K562 (cell line): ENCODE data around the gene ITPR2. TPM values are rescaled to one million over a fixed set of nuclear protein-coding genes. Genes with fewer than 3 reads are reported as not detected.

Experiments used
- ATAC-seq: fragments of 200-7000 bp; cut with Tn5 transposase; 3 replicates; pipeline ENCODE4 v1.9.1; 2020; ENCODE audit warnings: moderate library complexity
- BruUV-seq: library from RNA; stranded (reverse); fragments of 400-500 nt; replicated peaks from 2 replicates; lab custom pipeline; 2021; lab: Mats Ljungman, UMichigan
- CTCF ChIA-PET: fragments of 300-600 bp; formaldehyde crosslinking; extraction: SDS; loops from one replicate; lab custom pipeline; 2021; ENCODE audit warnings: low intra/inter-chr PET ratio; lab: Yijun Ruan, JAX
- POLR2A ChIA-PET: fragments of 300-600, 350-650 bp; sonication (Branson Sonifier 250); formaldehyde crosslinking; extraction: SDS; loops from one replicate; lab custom pipeline; 2021; ENCODE audit warnings: antibody characterized with exemption, inconsistent platforms; lab: Yijun Ruan, JAX
- DNase-seq, 4 experiments: peaks; one replicate each; pipeline versions ENCODE4 v3.0.0 to v3.0.0-alpha.2; 2011 to 2018; ENCODE audit warnings: low spot score in 3 of 4, mixed read lengths in 3 of 4; ENCODE audit errors: extremely low read depth in 1 of 4
- FAIRE-seq: peaks from 2 replicates; lab custom pipeline; 2011; peaks lifted over from hg19 to GRCh38; lab: Jason Lieb, UNC
- H2AFZ ChIP-seq: 2 replicates; pipeline ENCODE4 v1.6.0; 2011; ENCODE audit warnings: low read depth, low read length, control low read depth, inconsistent platforms
- H3K27ac ChIP-seq: fragments of 200-600 bp; 3 replicates; pipeline ENCODE4 v1.8.0; 2011; ENCODE audit warnings: low read depth, mild to moderate bottlenecking, control low read depth, inconsistent platforms, low read length, moderate library complexity, mixed read lengths; ENCODE audit errors: extremely low read depth
- H3K27me3 ChIP-seq, 2 experiments: fragments of 300-600 bp in 1 of 2; 2 replicates in 1 of 2; 3 replicates in 1 of 2; pipeline versions ENCODE4 v1.6.0 to v1.8.0; 2011; ENCODE audit warnings: inconsistent platforms in 2 of 2, low read length in 2 of 2, mild to moderate bottlenecking in 1 of 2, mixed read lengths in 1 of 2, moderate library complexity in 1 of 2; ENCODE audit not compliant: control insufficient read depth in 2 of 2, insufficient read depth in 2 of 2
- H3K36me3 ChIP-seq: fragments of 300-600 bp; 3 replicates; pipeline ENCODE4 v1.8.0; 2011; ENCODE audit warnings: mild to moderate bottlenecking, low read length, inconsistent platforms; ENCODE audit not compliant: control insufficient read depth, insufficient read depth
- H3K4me1 ChIP-seq, 2 experiments: fragments of 200-600 bp in 1 of 2; replicated peaks in 1 of 2; 2 replicates in 1 of 2; 3 replicates in 1 of 2; pipeline versions ENCODE4 v1.5.1 to v1.8.0; 2011; ENCODE audit warnings: inconsistent platforms in 2 of 2, low read length in 2 of 2, mild to moderate bottlenecking in 1 of 2, mixed read lengths in 1 of 2, moderate library complexity in 1 of 2; ENCODE audit not compliant: control insufficient read depth in 2 of 2, insufficient read depth in 2 of 2
- H3K4me2 ChIP-seq: 2 replicates; pipeline ENCODE4 v1.6.1; 2011; ENCODE audit warnings: low read length, control low read depth, inconsistent platforms, mixed read lengths; ENCODE audit not compliant: insufficient read depth
- H3K4me3 ChIP-seq: fragments of 200-600 bp; sonication (generic), shearing (Covaris generic); 2 replicates; pipeline ENCODE4 v1.5.1; 2016; ENCODE audit warnings: control low read depth, inconsistent platforms
- H3K79me2 ChIP-seq: fragments of 200-600 bp; 3 replicates; pipeline ENCODE4 v1.8.0; 2011; ENCODE audit warnings: low read length, inconsistent platforms; ENCODE audit not compliant: control insufficient read depth, insufficient read depth
- H3K9ac ChIP-seq, 2 experiments: 2 replicates each; pipeline versions ENCODE4 v1.6.0 to v1.6.1; 2011; ENCODE audit warnings: low read depth in 2 of 2, low read length in 2 of 2, control low read depth in 1 of 2, inconsistent platforms in 1 of 2, mild to moderate bottlenecking in 1 of 2, mixed read lengths in 1 of 2; ENCODE audit not compliant: insufficient read depth in 1 of 2
- H3K9me1 ChIP-seq: one replicate; pipeline ENCODE4 v1.6.0; 2011; ENCODE audit warnings: inconsistent platforms, mild to moderate bottlenecking, low read length, moderate library complexity; ENCODE audit not compliant: control insufficient read depth, insufficient read depth
- H3K9me3 ChIP-seq: replicated peaks from 2 replicates; pipeline ENCODE4 v1.5.1; 2011; ENCODE audit warnings: low read depth, low read length, inconsistent platforms; ENCODE audit not compliant: control insufficient read depth, insufficient read depth
- H4K20me1 ChIP-seq: replicated peaks from 2 replicates; pipeline ENCODE4 v1.6.1; 2011; ENCODE audit warnings: low read length, inconsistent platforms, mixed read lengths; ENCODE audit not compliant: control insufficient read depth, insufficient read depth
- CC2D1A ChIP-seq: fragments of 450-650 bp; IDR thresholded peaks from 2 replicates; pipeline ENCODE4 v1.6.1; 2017; ENCODE audit warnings: mild to moderate bottlenecking
- FOXA1 ChIP-seq: fragments of 450-650 bp; IDR thresholded peaks from 2 replicates; pipeline ENCODE4 v1.6.1; 2016; ENCODE audit warnings: mild to moderate bottlenecking, borderline replicate concordance
- HDAC2 ChIP-seq: fragments of 450-650 bp; IDR thresholded peaks from 2 replicates; pipeline ENCODE4 v1.6.1; 2016; ENCODE audit warnings: mild to moderate bottlenecking
- NFXL1 ChIP-seq: fragments of 450-650 bp; formaldehyde crosslinking; IDR thresholded peaks from 2 replicates; pipeline ENCODE4 v1.4.0; 2021; ENCODE audit warnings: mild to moderate bottlenecking
- NR1H2 ChIP-seq: sonication (generic); formaldehyde crosslinking; IDR thresholded peaks from 2 replicates; pipeline ENCODE4 v1.4.0; 2020; ENCODE audit warnings: mild to moderate bottlenecking, missing genetic modification reagents
- SAFB ChIP-seq: fragments of 200-400 bp; formaldehyde crosslinking; IDR thresholded peaks from 2 replicates; pipeline ENCODE4 v1.6.1; 2017; ENCODE audit warnings: low read depth, low read length, borderline replicate concordance
- SREBF1 ChIP-seq: fragments of 150-350 bp; IDR thresholded peaks from 2 replicates; pipeline ENCODE4 v1.6.1; 2014; ENCODE audit warnings: antibody characterized with exemption, low read depth, low read length, borderline replicate concordance
- SRSF9 ChIP-seq: fragments of 200-400 bp; formaldehyde crosslinking; IDR thresholded peaks from 2 replicates; pipeline ENCODE4 v1.6.1; 2017; ENCODE audit warnings: low read depth, low read length, borderline replicate concordance
- ZNF217 ChIP-seq: sonication (generic); formaldehyde crosslinking; IDR thresholded peaks from 2 replicates; pipeline ENCODE4 v1.8.0; 2022; ENCODE audit warnings: mild to moderate bottlenecking, missing genetic modification reagents
- ZNF3 ChIP-seq: fragments of 250-450 bp; sonication (Bioruptor Pico); IDR thresholded peaks from 2 replicates; pipeline ENCODE4 v1.5.0; 2021; ENCODE audit warnings: mild to moderate bottlenecking, moderate library complexity
- WGBS: fragments of 100-300 bp; shearing (Covaris generic); methylation state at CpG from one replicate; pipeline ENCODE4 v1.1.6; 2016; ENCODE audit warnings: low coverage, mixed read lengths; ENCODE audit not compliant: insufficient coverage; ENCODE audit errors: missing lambda C conversion rate; 5-methylcytosine and 5-hydroxymethylcytosine counted together
- in situ Hi-C: fragments of 300-500 bp; cut with MboI; formaldehyde crosslinking; loops from 4 replicates; pipeline ENCODE4 v1.15.0; 2018; ENCODE audit warnings: inconsistent platforms, mixed read lengths
- intact Hi-C: fragments of 100-400 bp; cut with micrococcal nuclease; formaldehyde crosslinking; loops from 2 replicates; pipeline ENCODE4 v1.14.2; 2022
- polyA plus RNA-seq, 8 experiments: library from polyadenylated mRNA; depleted of rRNA in 4 of 8; stranded (reverse) in 5 of 8; unstranded in 3 of 8; fragments of >200 nt; fragmentation: Nextera tagmentation in 2 of 8; fragmentation: Illumina TruSeq in 1 of 8; extraction: Ambion mirVana in 2 of 8; extraction: Trizol in 1 of 8; gene quantifications; 2 replicates each; pipeline versions ENCODE4 v1.2.1 to v1.2.3, GENCODE V29; 2011 to 2014; ENCODE audit warnings: inconsistent platforms in 1 of 8, missing spikeins in 1 of 8
- total RNA-seq, 7 experiments: library from RNA; depleted of rRNA in 6 of 7; stranded (reverse); fragments of >200 nt in 6 of 7; fragmentation: Illumina TruSeq in 2 of 7; extraction: Trizol in 2 of 7; gene quantifications; 2 replicates each; pipeline versions ENCODE4 v1.2.1 to v1.2.3, GENCODE V29; 2011 to 2021; ENCODE audit warnings: low replicate concordance in 1 of 7
- TF ChIP-seq, protein P1 (sequence below): fragments of 250-450 bp; sonication (Bioruptor Pico); IDR thresholded peaks from 2 replicates; pipeline ENCODE4 v1.5.0; 2021; ENCODE audit warnings: mild to moderate bottlenecking, moderate library complexity
- TF ChIP-seq, protein P2 (sequence below), 2 experiments: fragments of 450-650 bp; IDR thresholded peaks; 2 replicates each; pipeline ENCODE4 v1.6.1; 2016; ENCODE audit warnings: mild to moderate bottlenecking in 2 of 2, borderline replicate concordance in 1 of 2, low read depth in 1 of 2, moderate library complexity in 1 of 2

Gene ITPR2
- total and polyA plus RNA-seq, 9 of the 15 experiments (the other 6 are each of a cell fraction or from before 2014, with no cell fraction given): 0.21 to 3.3 (median 0.95) TPM

DNA sequence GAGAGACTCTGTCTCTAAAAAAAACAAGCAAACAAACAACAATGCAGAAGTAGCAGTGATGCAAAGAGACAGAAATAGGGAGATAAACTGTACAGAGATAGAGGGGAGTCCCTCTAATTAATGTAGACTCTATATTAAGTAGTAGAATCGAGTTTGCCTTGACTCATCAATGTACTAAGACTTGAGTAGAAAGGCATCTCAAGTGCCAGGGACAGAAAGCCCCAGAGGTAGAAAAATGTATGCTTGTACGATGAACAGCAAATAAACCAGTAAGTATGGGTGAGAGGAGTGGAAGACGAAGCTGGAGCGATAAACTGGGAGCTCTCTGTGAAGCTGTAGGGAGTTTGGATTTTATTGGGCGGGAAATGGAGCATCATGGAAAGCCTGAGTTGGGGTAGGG lies 429.4 kb downstream of the ITPR2 start:
- no peak overlapping the region for H2AFZ ChIP-seq
- peaks cover 2 to 8% of the 10 kb centered on the region in 2 experiments; a peak in 2 of 5 replicates for H3K27me3 ChIP-seq
- H3K4me1 ChIP-seq: no peaks in the 10 kb centered on the region
- no peaks in the 10 kb centered on the region for H3K79me2 ChIP-seq
- ChIA-PET POLR2A (no interaction called here), CTCF (no interaction called here)
- no peaks in the 10 kb centered on the region for H4K20me1 ChIP-seq
- no TSS peak for BruUV-seq
- no peak overlapping the region for H3K4me3 ChIP-seq
- H3K36me3 ChIP-seq: no peaks in the 10 kb centered on the region
- TF ChIP-seq, protein P1, sequence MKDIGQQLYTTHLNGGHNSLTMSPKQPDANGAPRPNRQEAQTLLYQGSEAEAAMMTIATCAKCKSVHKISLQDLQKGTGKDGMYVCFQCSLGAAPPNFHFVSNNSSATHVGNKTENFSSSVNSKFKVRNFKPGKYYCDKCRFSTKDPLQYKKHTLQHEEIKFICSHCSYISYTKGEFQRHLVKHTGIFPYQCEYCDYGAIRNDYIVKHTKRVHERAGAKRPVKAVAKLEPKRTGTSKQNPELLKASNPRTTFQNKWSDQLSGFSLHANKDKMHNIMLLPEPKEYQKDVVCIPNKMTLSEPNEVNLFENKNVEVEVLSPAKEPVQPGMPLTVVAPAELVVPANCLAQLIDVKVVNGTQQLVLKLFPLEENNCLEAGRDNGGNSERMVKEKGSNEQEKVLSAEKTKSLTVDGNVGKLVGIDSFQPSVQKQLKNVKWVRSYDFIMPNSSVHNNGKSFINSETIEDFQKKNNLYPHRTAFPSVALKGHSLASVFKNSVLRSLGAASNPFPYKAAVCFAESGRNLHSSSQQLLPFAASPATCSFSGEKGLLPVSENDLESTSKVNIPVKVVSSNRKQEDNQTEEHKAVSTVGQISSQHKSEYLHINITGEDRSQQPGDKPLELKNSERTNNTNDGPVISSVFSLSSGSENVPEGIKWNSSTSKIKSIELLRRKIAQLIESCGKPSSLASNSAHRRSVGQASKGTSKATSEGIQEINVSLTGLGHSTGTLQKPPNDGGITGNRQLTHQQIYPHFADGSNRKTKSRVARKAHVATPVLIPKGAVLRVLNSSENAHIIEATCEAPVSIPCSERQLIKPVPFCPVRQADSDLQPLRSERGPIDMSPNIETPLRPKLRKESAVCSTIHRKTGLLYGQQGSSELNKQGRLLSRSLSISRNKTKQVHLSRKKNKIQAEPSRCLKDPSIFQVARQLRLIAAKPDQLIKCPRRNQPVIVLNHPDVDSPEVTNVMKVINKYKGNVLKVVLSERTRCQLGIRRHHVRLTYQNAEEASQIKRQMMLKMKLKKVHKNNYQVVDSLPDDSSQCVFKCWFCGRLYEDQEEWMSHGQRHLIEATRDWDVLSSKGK (CRISPR knock-in tag): no peak
- no peak for TF ChIP-seq SRSF9
- TF ChIP-seq, protein P2, sequence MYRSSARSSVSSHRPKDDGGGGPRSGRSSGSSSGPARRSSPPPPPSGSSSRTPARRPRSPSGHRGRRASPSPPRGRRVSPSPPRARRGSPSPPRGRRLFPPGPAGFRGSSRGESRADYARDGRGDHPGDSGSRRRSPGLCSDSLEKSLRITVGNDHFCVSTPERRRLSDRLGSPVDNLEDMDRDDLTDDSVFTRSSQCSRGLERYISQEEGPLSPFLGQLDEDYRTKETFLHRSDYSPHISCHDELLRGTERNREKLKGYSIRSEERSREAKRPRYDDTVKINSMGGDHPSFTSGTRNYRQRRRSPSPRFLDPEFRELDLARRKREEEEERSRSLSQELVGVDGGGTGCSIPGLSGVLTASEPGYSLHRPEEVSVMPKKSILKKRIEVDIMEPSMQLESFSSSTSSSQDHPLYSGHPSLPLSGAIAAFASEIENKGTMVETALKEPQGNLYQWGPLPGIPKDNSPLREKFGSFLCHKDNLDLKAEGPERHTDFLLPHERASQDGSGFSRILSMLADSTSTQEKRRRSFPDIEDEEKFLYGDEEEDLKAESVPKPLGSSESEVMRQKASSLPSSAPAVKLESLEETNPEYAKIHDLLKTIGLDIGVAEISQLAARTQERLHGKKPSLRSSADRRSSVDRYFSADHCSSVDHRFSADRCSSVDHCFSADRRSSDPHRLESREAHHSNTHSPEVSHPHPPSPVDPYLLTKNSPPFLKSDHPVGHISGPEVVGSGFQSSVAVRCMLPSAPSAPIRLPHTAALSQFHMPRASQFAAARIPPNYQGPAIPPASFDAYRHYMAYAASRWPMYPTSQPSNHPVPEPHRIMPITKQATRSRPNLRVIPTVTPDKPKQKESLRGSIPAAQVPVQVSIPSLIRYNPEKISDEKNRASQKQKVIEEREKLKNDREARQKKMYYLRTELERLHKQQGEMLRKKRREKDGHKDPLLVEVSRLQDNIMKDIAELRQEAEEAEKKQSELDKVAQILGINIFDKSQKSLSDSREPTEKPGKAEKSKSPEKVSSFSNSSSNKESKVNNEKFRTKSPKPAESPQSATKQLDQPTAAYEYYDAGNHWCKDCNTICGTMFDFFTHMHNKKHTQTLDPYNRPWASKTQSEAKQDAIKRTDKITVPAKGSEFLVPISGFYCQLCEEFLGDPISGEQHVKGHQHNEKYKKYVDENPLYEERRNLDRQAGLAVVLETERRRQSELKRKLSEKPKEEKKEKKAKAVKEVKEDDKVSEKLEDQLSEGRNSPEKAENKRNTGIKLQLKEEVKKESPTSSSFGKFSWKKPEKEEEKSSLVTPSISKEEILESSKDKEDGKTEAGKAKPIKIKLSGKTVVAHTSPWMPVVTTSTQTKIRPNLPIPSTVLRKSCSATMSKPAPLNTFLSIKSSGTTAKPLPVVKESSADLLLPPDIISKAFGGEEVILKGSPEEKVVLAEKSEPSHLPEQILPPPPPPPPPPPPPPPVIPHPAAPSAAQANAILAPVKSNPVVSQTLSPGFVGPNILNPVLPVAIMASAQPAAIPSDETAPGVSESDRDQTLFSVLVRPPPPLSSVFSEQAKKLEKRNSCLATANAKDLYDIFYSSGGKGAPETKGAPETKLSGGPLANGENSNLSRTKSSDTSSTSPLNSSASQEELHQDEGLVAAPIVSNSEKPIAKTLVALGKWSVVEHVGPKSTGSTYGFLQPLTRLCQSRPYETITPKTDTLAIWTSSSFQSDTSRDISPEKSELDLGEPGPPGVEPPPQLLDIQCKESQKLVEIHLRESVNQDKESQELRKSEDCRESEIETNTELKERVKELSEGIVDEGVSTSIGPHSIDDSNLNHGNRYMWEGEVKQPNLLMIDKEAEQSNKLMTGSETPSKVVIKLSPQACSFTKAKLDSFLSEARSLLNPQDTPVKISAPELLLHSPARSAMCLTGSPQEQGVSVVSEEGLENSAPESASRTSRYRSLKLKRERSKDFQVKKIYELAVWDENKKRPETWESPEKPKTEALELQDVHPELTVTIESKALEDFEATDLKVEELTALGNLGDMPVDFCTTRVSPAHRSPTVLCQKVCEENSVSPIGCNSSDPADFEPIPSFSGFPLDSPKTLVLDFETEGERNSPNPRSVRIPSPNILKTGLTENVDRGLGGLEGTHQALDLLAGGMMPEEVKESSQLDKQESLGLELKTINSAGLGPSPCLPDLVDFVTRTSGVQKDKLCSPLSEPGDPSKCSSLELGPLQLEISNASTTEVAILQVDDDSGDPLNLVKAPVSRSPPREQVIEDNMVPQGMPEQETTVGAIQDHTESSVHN (IDR thresholded peaks at IDR 0.05; ENCODE audit: borderline replicate concordance in 1 of 2, low read depth in 1 of 2): no peak
- TF ChIP-seq NR1H2: no peak
- no peak for TF ChIP-seq CC2D1A
- TF ChIP-seq ZNF217 (CRISPR knock-in tag): no peak
- TF ChIP-seq SAFB: no peak
- TF ChIP-seq HDAC2: no peak
- TF ChIP-seq FOXA1: no peak
- no peak for TF ChIP-seq ZNF3 (CRISPR knock-in tag)
- TF ChIP-seq SREBF1: no peak
- no peak for TF ChIP-seq NFXL1 (CRISPR knock-in tag)
- H3K9ac ChIP-seq: no peak overlapping the region
- no peak overlapping the region for H3K4me2 ChIP-seq
- no peak for ATAC-seq
- WGBS: 0% methylated on average over 5 of the region's 5 CpGs
- H3K27ac ChIP-seq: no peak overlapping the region
- DNase-seq: no peak
- intact Hi-C loops: no loop called here
- no peaks in the 10 kb centered on the region for H3K9me1 ChIP-seq
- FAIRE-seq: no peak
- H3K9me3 ChIP-seq: no peaks in the 10 kb centered on the region
- in situ Hi-C loops: no loop called here
